ENCODE results near the gene CEP44.
A peak's percentile ranks its signal among the peaks of the same experiment; 100 is the strongest.
"Not testable (repeated sequence)": the region's sequence is repeated elsewhere in the genome, so short reads cannot be mapped to it uniquely, and the experiment has no call there.

CEP44 gene

DNA sequence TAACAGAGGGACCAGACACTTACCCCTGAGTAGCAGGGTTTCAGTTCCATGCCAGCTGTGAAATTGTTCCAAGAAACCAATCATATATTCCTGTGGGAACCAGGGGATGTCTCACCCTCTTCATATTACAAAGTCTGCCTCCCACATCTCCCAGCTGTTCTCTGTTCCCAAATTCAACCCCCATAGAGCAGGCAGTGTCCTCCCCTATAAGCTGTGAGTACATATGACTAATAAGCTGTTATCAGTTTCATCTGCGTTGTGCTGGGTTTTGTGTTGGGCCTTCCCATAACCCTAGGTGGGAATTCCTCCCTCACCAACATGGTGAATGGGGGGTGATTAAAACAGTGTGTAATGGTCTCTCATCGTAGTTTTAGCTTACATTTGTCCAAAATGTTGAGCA is 41.0 kb downstream of the CEP44 start:
- no peak for DNase-seq

DNA sequence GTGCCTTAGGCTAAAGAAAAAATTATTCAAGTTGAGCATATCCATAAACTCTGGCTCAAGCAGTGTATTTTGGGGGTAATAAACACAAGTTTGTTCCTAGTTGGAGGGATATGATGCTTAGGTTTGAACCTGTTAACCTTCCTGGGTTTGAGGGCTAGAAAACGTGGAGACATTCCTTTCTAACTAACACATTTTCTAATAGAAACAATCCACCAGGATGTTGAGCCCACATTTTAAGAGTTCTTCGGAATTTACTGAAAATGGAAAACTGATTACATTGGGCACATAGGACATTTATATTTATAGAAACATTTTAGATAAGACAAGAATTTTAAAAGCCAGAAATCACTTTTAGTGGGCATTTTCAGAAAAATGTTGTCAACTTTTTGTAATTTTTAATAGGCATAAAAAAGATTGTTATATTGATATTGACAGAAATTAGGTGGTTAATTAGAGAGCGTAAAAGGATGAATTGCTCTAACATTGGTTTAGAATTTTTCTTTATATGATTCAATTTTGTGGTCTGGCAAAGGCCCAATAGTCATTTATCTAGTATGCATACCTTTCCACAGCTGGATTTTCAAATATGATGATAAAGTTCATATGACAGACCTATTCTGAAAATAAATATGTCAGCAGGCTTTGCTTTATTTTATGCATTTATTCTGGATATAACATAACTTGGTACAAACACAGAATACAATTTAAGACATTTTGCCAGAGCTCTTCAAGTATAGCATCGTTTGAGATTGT is 49.2 kb downstream of the CEP44 start:
- DNase-seq: no peak

DNA sequence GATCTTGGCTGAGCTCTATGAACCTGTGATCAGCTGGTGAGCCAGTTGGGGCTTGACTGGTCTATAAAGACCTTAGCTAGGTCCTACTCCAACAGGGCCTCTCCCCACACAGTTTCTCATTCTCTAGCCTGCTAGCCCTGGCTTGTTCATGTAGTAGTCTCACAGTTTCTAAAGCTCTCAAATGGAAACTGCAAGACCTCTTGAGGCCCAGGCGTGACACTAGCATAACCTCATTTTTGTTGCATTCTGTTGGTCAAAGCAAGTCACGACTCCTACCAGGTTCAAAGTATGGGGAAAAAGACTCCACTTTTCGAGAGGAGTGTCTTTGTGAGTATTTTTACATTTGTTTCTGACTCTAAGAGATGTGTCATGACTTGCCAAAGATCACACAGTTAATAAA is 50.9 kb downstream of the CEP44 start:
- no peak for DNase-seq

DNA sequence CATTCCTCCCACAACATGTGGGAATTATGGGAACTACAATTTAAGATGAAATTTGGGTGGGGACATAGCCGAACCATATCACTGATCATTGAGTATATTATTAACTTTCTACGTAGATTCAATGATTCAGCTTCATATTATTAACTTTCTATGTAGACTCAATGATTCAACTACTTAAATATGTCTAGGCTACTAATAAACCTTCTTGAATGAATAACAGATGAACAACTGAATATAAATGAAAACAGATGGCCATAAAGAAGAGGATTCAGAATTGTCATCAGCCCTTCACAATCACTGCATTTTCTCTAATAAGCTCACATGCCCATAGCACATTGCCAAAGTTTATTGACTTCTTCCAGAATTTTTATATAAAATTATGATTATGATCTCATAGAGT is 57.0 kb downstream of the CEP44 start:
- DNase-seq: no peak

DNA sequence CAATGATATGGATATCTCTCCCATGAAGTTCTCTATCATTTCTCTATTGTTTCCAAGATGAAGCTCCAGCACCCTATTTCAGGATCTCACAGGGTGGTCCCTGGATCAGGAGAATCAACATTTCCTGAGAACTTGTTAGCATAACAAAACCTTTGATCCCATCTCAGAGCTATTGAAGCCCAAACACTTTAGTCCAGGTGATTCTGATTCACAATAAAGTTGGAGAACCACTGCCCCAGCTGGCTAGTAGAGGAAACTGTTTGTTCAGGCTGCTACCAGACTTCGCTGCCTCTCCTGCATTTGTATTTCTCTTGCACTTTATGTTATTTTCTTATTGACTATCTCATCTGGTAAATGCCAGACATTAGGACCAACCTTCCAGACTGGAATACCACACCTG is 65.4 kb downstream of the CEP44 start:
- no peak for DNase-seq

DNA sequence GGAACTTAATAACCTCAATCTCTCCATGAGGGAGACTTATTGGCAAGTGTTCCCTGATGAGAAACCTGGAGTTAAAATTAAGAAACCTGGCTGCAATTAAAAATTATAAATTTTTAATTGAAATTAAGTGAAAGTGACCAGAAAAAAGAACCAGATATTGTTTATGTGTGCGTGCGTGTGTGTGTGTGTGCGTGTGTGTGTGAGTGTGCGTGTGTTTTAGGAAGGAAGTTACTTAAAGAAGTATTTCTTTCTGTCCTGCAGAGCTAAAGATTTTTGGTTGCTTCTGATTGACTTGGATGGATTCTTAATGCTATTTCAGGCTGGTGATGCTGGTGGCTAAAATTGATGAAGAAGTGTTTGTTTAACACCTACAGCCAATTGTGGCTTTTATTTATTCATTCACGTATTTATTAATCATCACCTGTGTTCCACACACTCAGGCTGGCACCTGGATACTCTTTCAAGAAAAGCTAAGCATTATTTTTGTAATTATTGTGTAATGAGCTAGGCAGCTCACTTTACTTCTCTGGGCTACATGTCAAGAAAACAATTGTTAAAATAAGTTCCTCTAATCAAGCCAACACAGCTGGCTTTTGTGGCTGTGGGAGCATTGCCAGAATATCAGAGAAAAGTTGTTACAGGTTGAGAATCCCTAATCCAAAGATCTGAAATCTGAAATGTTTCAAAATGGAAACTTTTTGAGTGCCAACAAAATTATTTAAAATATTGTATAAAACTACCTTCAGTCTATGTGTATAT is 68.5 kb downstream of the CEP44 start:
- no peak for DNase-seq

DNA sequence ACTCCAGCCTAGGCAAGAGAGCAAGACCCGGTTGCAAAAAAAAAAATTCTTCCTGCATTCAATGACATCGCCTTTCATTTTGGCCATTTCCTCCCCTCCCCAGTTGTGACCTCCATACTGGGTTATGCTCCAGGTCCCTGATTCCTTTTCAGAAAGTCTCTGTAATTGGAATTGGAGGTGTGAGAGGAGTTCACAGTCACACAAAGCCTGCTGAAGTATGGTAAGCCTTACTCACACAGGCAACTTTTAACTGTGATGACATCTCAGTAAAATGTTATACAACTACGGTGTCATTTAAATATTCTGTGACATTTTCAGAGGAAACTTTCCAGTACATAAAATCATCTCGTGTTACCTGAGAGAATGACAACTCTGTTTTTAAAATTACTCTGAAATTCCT is 73.6 kb downstream of the CEP44 start:
- no peak for DNase-seq

DNA sequence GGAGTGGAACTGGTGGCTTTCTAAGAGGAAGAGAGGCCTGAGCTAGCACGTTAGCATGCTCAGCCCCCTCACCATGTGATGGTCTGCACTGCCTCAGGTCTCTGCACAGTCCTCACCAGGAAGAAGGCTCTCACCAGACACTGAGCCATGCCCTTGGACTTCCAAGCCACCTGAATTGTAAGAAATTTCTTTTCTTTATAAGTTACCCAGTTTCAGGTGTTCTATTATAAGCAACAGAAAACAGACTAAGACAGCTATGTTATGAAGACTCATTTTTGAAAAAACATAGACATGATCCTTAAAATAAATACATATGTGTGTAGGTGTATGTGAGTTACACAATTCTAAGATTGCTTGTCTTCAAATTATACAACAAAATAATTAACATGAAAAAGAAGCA is 74.7 kb downstream of the CEP44 start:
- no peak for DNase-seq

DNA sequence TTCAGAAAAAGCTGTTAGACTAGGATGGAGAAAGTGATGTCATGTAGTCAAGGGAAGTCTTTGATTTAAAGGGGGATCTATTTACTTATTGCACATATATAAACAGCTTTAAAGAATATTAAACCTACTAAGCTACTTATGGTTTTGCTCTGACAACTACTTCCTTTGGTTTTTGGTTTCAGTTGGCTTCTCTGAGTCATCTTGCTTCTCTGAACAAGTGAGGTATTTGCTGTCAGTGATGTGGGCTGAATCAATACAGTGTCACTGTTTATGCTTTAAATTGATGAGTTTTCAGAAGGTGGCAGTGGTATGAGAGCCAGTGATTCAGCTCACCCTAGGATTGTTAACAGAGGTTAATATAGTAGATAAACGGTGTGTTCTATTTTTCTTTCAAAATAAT is 75.1 kb downstream of the CEP44 start:
- no peak for DNase-seq

DNA sequence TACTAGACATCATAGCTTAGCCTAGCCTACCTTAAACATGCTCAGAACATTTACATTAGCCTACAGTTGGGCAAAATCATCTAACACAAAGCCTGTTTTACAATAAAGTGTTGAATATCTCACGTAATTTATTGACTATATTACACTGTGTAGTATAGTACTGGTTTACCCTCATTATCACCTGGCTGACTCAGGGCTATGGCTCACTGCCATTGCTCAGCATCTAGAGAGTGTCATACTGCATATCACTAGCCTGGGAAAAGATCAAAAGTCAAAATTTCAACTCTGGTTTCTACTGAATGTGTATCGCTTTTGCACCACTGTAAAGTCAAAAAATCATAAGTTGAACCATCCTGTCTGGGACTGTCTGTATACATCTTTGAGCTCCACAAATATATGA is 78.6 kb downstream of the CEP44 start:
- no peak for DNase-seq

DNA sequence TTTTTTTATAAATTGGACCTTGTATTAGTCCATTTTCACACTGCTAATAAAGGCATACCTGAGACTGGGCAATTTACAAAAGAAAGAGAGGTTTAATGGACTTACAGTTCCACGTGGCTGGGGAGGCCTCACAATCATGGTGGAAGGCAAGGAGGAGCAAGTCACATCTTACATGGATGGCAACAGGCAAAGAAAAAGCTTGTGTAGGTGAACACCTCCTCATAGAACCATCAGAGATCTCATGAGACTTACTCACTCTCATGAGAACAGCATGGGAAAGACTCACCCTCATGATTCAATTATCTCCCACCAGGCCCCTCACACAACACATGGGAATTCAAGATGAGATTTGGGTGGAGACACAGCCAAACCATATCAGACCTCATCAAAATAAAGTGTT is 80.1 kb downstream of the CEP44 start:
- DNase-seq: not testable (repeated sequence)

DNA sequence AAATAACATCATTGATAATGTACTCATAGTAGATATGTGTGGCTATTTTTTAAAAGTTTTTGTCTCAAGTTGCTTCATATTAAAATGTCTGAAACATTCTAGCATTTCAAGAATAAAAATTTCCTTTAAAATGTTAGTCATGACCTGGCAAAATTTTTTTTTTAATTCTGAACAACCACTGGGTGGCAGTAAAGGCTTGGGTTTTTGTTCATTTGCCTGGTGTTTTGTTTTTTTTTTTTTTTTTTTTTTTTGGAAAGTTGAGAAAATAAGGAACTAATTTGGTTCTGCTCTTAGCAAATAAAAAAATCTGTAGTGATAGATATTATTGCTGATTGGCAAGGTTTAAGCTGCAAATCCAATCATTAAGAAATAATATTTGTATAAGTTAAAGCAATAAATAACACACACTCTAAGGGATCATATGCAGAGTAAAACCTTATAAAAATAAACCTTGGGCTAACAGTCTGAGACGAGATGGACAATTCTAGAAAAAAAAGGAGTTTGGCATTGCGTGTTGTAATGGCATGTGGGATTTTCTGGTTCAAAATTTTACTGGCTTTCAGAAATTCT is 81.4 kb downstream of the CEP44 start:
- DNase-seq: peak; percentile 20

DNA sequence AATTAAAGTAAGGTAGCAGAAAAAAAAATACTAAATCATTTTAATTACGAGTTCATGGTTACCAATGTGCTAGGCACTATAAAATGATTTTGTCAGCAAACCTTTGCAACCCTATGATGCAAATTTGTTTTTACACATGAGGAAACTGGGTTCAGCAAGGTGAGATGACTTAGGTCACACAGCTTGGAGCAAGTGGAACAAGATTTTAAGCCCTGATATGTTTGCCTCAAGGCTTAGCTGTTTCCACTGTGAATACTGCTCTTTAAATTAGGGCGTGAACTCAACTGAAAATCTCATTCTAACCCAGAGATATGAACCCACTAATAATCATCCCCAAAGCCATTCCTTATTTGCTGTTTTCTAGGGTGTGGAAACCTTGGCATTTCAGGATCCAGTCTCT is 86.3 kb downstream of the CEP44 start:
- DNase-seq: no peak

DNA sequence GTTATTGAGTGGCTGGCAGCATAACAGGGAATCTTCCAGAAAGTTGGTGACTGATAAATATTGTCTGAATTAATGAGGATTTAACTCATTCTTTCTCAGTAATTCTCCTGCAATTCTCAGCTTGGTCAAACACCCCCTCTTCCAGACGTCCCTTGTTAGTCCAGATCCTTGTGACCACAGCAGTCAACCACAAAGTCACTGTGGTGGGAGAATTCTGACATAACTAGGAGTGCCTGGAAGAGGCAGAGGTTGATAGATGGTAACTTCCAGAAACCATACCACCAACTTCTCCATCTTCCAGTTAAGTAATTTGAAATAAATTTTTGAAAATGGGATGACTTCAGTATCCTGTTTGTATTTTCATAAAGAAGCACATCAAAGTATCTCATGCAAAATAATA is 90.1 kb downstream of the CEP44 start:
- DNase-seq: no peak

DNA sequence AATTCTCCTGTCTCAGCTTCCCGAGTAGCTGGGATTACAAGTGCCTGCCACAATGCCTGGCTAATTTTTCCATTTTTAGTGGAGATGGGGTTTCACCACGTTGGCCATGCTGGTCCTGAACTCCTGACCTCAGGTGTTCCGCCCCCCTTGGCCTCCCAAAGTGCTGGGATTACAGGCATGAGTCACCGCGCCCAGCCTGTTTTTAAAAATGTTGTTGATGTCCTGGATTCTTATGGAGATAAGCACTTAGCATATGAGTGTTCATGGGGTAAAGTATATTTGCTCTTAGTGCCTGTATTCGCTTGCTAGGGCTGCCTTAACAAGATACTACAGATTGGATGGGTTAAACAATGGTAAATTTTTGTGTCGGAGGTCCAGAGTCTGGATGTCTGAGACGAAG is 91.7 kb downstream of the CEP44 start:
- no peak for DNase-seq

DNA sequence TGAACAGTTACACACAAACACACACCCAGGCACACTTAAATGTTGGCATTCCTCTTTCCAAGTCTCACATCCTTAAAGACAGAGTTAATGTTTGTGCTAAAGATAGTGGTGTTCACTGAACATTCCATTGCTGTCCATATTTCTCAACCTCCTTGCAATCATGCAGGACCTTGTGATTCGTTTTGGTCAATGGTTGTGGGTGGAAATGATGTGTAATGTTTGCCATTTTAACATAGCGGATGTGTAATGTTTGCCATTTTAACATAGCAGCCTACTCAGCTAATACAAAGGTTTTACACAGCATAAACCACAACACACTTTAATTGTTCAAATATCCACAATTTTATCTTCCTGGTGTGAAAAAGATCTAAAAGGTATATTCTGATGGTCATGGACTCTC is 93.9 kb downstream of the CEP44 start:
- no peak for DNase-seq

DNA sequence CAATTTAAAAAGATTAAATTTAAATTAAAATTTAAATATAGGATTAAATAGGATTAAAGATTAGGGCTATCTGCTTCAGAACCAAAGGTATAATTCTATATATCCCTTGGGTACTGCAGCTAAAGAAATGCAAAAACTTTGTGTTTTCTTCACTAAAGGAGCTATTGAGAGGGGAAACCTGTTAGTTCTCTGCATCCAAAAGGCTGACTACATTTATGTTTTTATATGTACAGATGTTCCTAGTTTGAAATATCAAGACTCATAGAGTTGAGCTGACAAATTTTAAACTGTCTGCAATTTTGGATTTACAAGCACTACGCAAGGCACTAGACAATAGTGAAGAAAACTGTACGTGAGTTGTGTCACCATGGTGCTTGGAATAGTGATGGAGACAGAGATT is 95.2 kb downstream of the CEP44 start:
- DNase-seq: no peak

DNA sequence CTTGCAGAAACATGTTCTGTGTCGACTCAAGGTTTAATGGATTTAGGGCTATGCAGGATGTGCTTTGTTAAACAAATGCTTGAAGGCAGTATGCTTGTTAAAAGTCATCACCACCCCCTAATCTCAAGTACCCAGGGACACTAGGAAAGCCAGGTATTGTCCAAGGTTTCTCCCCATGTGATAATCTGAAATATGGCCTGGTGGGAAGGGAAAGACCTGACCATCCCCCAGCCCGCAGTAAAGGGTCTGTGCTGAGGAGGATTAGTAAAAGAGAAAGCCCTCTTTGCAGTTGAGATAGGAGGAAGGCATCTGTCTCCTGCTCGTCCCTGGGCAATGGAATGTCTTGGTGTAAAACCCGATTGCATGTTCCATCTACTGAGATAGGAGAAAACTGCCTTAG is 96.5 kb downstream of the CEP44 start:
- not testable (repeated sequence) for DNase-seq

DNA sequence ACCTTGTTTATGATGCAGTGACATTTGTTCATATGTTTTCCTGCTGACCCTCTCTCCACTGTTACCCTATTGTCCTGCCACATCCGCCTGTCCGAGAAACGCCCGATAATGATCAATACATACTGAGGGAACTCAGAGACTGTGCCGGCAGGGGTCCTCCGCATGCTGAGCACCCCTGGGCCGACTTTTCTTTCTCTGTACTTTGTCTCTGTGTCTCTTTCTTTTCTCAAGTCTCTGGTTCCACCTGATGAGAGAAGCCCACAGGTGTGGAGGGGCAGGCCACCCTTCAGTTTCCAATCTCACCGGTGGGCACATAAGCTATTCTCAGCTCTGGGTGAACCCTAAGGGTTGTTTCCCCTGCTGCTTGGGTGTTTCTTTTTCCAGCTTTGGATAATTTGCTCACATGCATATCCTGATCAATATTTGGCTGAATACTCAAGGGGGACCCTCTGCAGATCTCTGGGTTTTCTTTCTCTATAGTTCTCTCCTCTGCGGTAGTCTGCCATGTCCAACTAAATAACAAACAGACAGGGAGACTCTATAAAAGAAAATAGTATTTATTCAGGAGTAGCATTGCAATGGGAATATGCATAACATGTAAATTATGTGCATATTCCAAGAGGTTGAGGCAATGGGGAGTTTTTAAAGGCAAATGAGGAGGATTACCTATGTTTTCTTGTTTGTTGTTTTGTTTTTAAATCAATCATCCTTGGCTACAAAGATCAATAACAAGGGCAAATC is 97.2 kb downstream of the CEP44 start:
- DNase-seq: no peak

DNA sequence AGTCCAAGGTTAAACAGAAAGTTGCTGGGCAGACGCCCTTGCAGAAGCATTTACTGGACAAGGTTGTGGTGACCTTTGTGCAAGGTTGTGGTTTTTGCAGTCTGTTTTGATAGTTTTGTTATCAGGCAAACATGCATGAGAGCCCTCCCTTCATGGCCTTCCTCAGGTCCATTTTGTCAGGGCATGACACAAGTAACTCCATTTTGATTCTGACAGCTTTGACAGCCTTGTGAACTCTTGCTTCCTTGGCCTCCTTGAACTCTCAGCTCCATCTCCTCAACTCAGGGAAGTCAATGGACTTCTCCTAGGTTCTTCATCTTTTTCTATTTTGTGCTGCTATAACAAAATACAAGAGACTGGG is 97.7 kb downstream of the CEP44 start:
- DNase-seq: no peak

Measured in NCI-H2029 treated with DMSO at 0.1 percent for 48 hours (cell line).